Measurements from ENCODE around the gene CD55.

The CD55 gene

GRCh38 chr1:207345644-207346477 lies 24.4 kb downstream of the CD55 start:
- TF ChIP-seq CTCF (IDR thresholded peaks at IDR 0.05; ENCODE audit: insufficient read depth, low read depth, low read length, missing control alignments) = no peak
- DNase-seq (ENCODE audit: low read depth) = no peak
- no peak overlapping the region for H3K4me3 ChIP-seq (ENCODE audit: low read depth, low read length)

- DNase-seq (ENCODE audit: low read depth) = no peak
- no peak overlapping the region for H3K4me3 ChIP-seq (ENCODE audit: low read depth, low read length)
- no peak for TF ChIP-seq CTCF (IDR thresholded peaks at IDR 0.05; ENCODE audit: insufficient read depth, low read depth, low read length, missing control alignments)
These were observed 25.0 kb downstream of the CD55 start for GRCh38 chr1:207346513-207346912.

GRCh38 chr1:207349979-207350378 lies 28.5 kb downstream of the CD55 start:
- no peak for DNase-seq (ENCODE audit: low read depth)
- no peak overlapping the region for H3K4me3 ChIP-seq (ENCODE audit: low read depth, low read length)
- TF ChIP-seq CTCF (IDR thresholded peaks at IDR 0.05; ENCODE audit: insufficient read depth, low read depth, low read length, missing control alignments) = no peak

DNA sequence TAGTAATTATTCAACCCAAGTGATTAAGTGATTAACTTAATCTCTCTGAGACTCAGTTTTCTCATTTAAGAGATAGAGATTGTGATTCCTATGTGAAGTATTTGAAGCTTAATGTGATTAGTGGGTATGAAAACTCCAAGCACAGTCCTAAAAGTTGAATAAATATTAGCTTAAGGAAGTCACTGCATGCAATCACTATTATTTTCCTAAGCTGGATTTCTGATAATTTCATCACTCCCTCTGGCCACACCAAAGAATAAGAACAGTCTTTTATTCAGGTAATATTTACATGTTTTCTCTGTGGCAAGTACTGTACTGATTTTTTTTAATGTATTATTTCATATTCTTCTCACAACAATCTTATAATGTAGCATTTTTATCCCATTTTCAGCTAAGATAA lies 31.1 kb downstream of the CD55 start:
- no peak overlapping the region for H3K4me3 ChIP-seq (ENCODE audit: low read depth, low read length)
- TF ChIP-seq CTCF (IDR thresholded peaks at IDR 0.05; ENCODE audit: insufficient read depth, low read depth, low read length, missing control alignments) = no peak
- no peak for DNase-seq (ENCODE audit: low read depth)

- DNase-seq (ENCODE audit: low read depth) = no peak
These were observed 33.6 kb downstream of the CD55 start for GRCh38 chr1:207355060-207355459.

DNA sequence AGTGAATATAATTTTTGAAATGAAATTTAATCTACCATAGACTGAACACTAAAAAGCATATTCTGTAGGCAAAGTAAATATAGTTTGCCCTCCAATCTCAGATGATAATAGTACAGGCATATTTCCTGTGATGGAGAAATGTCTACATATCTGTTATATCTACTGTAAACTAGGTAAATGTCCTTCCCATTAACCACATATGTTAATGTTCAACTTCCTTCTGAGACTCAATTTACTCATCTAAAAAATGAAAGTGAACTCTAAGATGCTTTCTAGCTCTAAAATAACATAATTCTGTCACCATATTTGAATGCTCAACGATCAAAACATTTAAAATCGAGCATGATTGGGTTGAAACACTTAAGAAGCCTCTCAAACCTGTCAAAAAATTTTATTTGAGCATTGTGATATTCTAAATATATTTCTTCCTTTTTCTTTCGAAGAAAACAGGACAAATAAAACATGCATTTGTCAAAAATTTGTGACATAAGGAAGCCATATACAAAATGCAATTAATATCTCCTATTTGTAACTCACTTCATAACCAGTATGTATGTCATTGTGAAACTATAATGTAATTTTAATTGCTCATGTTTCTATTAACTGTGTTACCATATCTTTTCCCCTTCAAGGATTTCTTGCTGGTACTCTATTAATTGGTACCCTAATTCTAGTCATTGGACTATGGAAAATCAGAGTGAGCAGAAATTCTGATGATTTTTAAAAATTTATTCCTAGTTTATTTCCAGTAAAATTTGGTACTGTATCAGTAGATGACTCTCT lies 34.2 kb downstream of the CD55 start:
- H3K4me3 ChIP-seq (ENCODE audit: low read depth, low read length) = no peak overlapping the region
- no peak for DNase-seq (ENCODE audit: low read depth)
- TF ChIP-seq CTCF (IDR thresholded peaks at IDR 0.05; ENCODE audit: insufficient read depth, low read depth, low read length, missing control alignments) = no peak

More at GRCh38 chr1:207355060-207355459, 33.6 kb downstream of the CD55 start:
- H3K4me3 ChIP-seq (ENCODE audit: low read depth, low read length) = no peak overlapping the region
- TF ChIP-seq CTCF (IDR thresholded peaks at IDR 0.05; ENCODE audit: insufficient read depth, low read depth, low read length, missing control alignments) = no peak

Measured in GM12865 (cell line).